ENCODE measurements around the gene CERKL.

DNA sequence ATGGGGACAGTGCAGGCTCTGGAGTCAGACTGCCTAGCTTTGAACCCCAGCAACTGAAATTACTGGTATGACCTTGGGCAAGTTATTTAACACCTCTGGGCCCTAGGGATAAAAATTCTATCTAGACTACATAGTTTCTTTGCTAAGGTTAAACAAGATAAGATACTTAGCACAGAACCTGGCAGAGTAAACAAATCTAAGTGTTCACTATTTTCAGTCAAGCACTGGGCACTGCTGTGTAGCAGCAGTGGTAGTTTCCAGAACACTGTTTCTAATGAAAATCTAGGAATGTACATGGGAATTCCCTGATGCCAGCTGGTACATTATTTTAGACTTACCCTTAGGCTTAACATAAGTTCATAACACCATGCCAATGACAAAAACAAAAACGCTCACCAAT, 17.2 kb downstream of the CERKL start:
- TF ChIP-seq, protein P1, sequence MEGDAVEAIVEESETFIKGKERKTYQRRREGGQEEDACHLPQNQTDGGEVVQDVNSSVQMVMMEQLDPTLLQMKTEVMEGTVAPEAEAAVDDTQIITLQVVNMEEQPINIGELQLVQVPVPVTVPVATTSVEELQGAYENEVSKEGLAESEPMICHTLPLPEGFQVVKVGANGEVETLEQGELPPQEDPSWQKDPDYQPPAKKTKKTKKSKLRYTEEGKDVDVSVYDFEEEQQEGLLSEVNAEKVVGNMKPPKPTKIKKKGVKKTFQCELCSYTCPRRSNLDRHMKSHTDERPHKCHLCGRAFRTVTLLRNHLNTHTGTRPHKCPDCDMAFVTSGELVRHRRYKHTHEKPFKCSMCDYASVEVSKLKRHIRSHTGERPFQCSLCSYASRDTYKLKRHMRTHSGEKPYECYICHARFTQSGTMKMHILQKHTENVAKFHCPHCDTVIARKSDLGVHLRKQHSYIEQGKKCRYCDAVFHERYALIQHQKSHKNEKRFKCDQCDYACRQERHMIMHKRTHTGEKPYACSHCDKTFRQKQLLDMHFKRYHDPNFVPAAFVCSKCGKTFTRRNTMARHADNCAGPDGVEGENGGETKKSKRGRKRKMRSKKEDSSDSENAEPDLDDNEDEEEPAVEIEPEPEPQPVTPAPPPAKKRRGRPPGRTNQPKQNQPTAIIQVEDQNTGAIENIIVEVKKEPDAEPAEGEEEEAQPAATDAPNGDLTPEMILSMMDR (IDR thresholded peaks at IDR 0.05), result no peak
- no peak for TF ChIP-seq POLR2A (IDR thresholded peaks at IDR 0.05)
